K562 (cell line): ENCODE results near the gene PPIA. TPM values are rescaled to one million over a fixed set of nuclear protein-coding genes. Genes with fewer than 3 reads are reported as not detected.
A peak's percentile ranks its signal among the peaks of the same experiment; 100 is the strongest.

ENCODE experiments used
- ATAC-seq: fragments of 200-7000 bp; cut with Tn5 transposase; 3 replicates; pipeline ENCODE4 v1.9.1; 2020; ENCODE audit warnings: moderate library complexity
- BruUV-seq: library from RNA; stranded (reverse); fragments of 400-500 nt; replicated peaks from 2 replicates; lab custom pipeline; 2021; lab: Mats Ljungman, UMichigan
- CTCF ChIA-PET: fragments of 300-600 bp; formaldehyde crosslinking; extraction: SDS; loops from one replicate; lab custom pipeline; 2021; ENCODE audit warnings: low intra/inter-chr PET ratio; lab: Yijun Ruan, JAX
- POLR2A ChIA-PET: fragments of 300-600, 350-650 bp; sonication (Branson Sonifier 250); formaldehyde crosslinking; extraction: SDS; loops from one replicate; lab custom pipeline; 2021; ENCODE audit warnings: antibody characterized with exemption, inconsistent platforms; lab: Yijun Ruan, JAX
- DNase-seq, 4 experiments: peaks; one replicate each; pipeline versions ENCODE4 v3.0.0 to v3.0.0-alpha.2; 2011 to 2018; ENCODE audit warnings: low spot score in 3 of 4, mixed read lengths in 3 of 4; ENCODE audit errors: extremely low read depth in 1 of 4
- FAIRE-seq: peaks from 2 replicates; lab custom pipeline; 2011; peaks lifted over from hg19 to GRCh38; lab: Jason Lieb, UNC
- H2AFZ ChIP-seq: 2 replicates; pipeline ENCODE4 v1.6.0; 2011; ENCODE audit warnings: low read depth, low read length, control low read depth, inconsistent platforms
- H3K27ac ChIP-seq: fragments of 200-600 bp; 3 replicates; pipeline ENCODE4 v1.8.0; 2011; ENCODE audit warnings: low read depth, mild to moderate bottlenecking, control low read depth, inconsistent platforms, low read length, moderate library complexity, mixed read lengths; ENCODE audit errors: extremely low read depth
- H3K27me3 ChIP-seq, 2 experiments: fragments of 300-600 bp in 1 of 2; 2 replicates in 1 of 2; 3 replicates in 1 of 2; pipeline versions ENCODE4 v1.6.0 to v1.8.0; 2011; ENCODE audit warnings: inconsistent platforms in 2 of 2, low read length in 2 of 2, mild to moderate bottlenecking in 1 of 2, mixed read lengths in 1 of 2, moderate library complexity in 1 of 2; ENCODE audit not compliant: control insufficient read depth in 2 of 2, insufficient read depth in 2 of 2
- H3K36me3 ChIP-seq: fragments of 300-600 bp; 3 replicates; pipeline ENCODE4 v1.8.0; 2011; ENCODE audit warnings: mild to moderate bottlenecking, low read length, inconsistent platforms; ENCODE audit not compliant: control insufficient read depth, insufficient read depth
- H3K4me1 ChIP-seq, 2 experiments: fragments of 200-600 bp in 1 of 2; replicated peaks in 1 of 2; 2 replicates in 1 of 2; 3 replicates in 1 of 2; pipeline versions ENCODE4 v1.5.1 to v1.8.0; 2011; ENCODE audit warnings: inconsistent platforms in 2 of 2, low read length in 2 of 2, mild to moderate bottlenecking in 1 of 2, mixed read lengths in 1 of 2, moderate library complexity in 1 of 2; ENCODE audit not compliant: control insufficient read depth in 2 of 2, insufficient read depth in 2 of 2
- H3K4me2 ChIP-seq: 2 replicates; pipeline ENCODE4 v1.6.1; 2011; ENCODE audit warnings: low read length, control low read depth, inconsistent platforms, mixed read lengths; ENCODE audit not compliant: insufficient read depth
- H3K4me3 ChIP-seq: fragments of 200-600 bp; sonication (generic), shearing (Covaris generic); 2 replicates; pipeline ENCODE4 v1.5.1; 2016; ENCODE audit warnings: control low read depth, inconsistent platforms
- H3K79me2 ChIP-seq: fragments of 200-600 bp; 3 replicates; pipeline ENCODE4 v1.8.0; 2011; ENCODE audit warnings: low read length, inconsistent platforms; ENCODE audit not compliant: control insufficient read depth, insufficient read depth
- H3K9ac ChIP-seq, 2 experiments: 2 replicates each; pipeline versions ENCODE4 v1.6.0 to v1.6.1; 2011; ENCODE audit warnings: low read depth in 2 of 2, low read length in 2 of 2, control low read depth in 1 of 2, inconsistent platforms in 1 of 2, mild to moderate bottlenecking in 1 of 2, mixed read lengths in 1 of 2; ENCODE audit not compliant: insufficient read depth in 1 of 2
- H3K9me1 ChIP-seq: one replicate; pipeline ENCODE4 v1.6.0; 2011; ENCODE audit warnings: inconsistent platforms, mild to moderate bottlenecking, low read length, moderate library complexity; ENCODE audit not compliant: control insufficient read depth, insufficient read depth
- H3K9me3 ChIP-seq: replicated peaks from 2 replicates; pipeline ENCODE4 v1.5.1; 2011; ENCODE audit warnings: low read depth, low read length, inconsistent platforms; ENCODE audit not compliant: control insufficient read depth, insufficient read depth
- H4K20me1 ChIP-seq: replicated peaks from 2 replicates; pipeline ENCODE4 v1.6.1; 2011; ENCODE audit warnings: low read length, inconsistent platforms, mixed read lengths; ENCODE audit not compliant: control insufficient read depth, insufficient read depth
- EZH2 ChIP-seq: IDR thresholded peaks from 2 replicates; pipeline ENCODE4 v1.6.1; 2012; ENCODE audit warnings: low read depth, mild to moderate bottlenecking, inconsistent platforms, low read length, borderline replicate concordance
- LCOR ChIP-seq: sonication (generic); formaldehyde crosslinking; IDR thresholded peaks from 2 replicates; pipeline ENCODE4 v1.8.0; 2022; ENCODE audit warnings: mild to moderate bottlenecking, missing genetic modification reagents
- POLR2G ChIP-seq: fragments of 200-400 bp; formaldehyde crosslinking; IDR thresholded peaks from 2 replicates; pipeline ENCODE4 v1.6.1; 2017; ENCODE audit warnings: low read depth, mild to moderate bottlenecking, antibody characterized with exemption, low read length, moderate library complexity
- SMAD4 ChIP-seq: fragments of 250-450 bp; sonication (Bioruptor Pico); conservative IDR thresholded peaks from 2 replicates; pipeline ENCODE4 v1.8.0; 2021; ENCODE audit warnings: inconsistent platforms, mild to moderate bottlenecking, moderate library complexity
- SMARCA5 ChIP-seq: fragments of 450-650 bp; IDR thresholded peaks from 2 replicates; pipeline ENCODE4 v1.6.1; 2016
- SMARCB1 ChIP-seq: IDR thresholded peaks from 2 replicates; pipeline ENCODE4 v1.6.1; 2011; ENCODE audit warnings: improper control_type of control experiment, low read depth; ENCODE audit not compliant: insufficient read length
- SNIP1 ChIP-seq: fragments of 450-650 bp; IDR thresholded peaks from 2 replicates; pipeline ENCODE4 v1.7.1; 2017; ENCODE audit warnings: low read depth, mild to moderate bottlenecking
- SRSF7 ChIP-seq: fragments of 200-400 bp; formaldehyde crosslinking; optimal IDR thresholded peaks from 2 replicates; pipeline ENCODE3; 2017; ENCODE audit warnings: mild to moderate bottlenecking, low read depth, low read length
- ZBED1 ChIP-seq: IDR thresholded peaks from 2 replicates; pipeline ENCODE4 v1.6.1; 2014
- ZNF143 ChIP-seq: sonication (generic); formaldehyde crosslinking; IDR thresholded peaks from 2 replicates; pipeline ENCODE4 v1.9.0; 2022; ENCODE audit warnings: mild to moderate bottlenecking, missing genetic modification reagents
- ZNF3 ChIP-seq: fragments of 250-450 bp; sonication (Bioruptor Pico); IDR thresholded peaks from 2 replicates; pipeline ENCODE4 v1.5.0; 2021; ENCODE audit warnings: mild to moderate bottlenecking, moderate library complexity
- ZNF561 ChIP-seq: fragments of 450-650 bp; formaldehyde crosslinking; conservative IDR thresholded peaks from 2 replicates; pipeline ENCODE4 v1.4.0; 2020; ENCODE audit warnings: mild to moderate bottlenecking, moderate library complexity
- WGBS: fragments of 100-300 bp; shearing (Covaris generic); methylation state at CpG from one replicate; pipeline ENCODE4 v1.1.6; 2016; ENCODE audit warnings: low coverage, mixed read lengths; ENCODE audit not compliant: insufficient coverage; ENCODE audit errors: missing lambda C conversion rate; 5-methylcytosine and 5-hydroxymethylcytosine counted together
- in situ Hi-C: fragments of 300-500 bp; cut with MboI; formaldehyde crosslinking; loops from 4 replicates; pipeline ENCODE4 v1.15.0; 2018; ENCODE audit warnings: inconsistent platforms, mixed read lengths
- intact Hi-C: fragments of 100-400 bp; cut with micrococcal nuclease; formaldehyde crosslinking; loops from 2 replicates; pipeline ENCODE4 v1.14.2; 2022
- polyA plus RNA-seq, 8 experiments: library from polyadenylated mRNA; depleted of rRNA in 4 of 8; stranded (reverse) in 5 of 8; unstranded in 3 of 8; fragments of >200 nt; fragmentation: Nextera tagmentation in 2 of 8; fragmentation: Illumina TruSeq in 1 of 8; extraction: Ambion mirVana in 2 of 8; extraction: Trizol in 1 of 8; gene quantifications; 2 replicates each; pipeline versions ENCODE4 v1.2.1 to v1.2.3, GENCODE V29; 2011 to 2014; ENCODE audit warnings: inconsistent platforms in 1 of 8, missing spikeins in 1 of 8
- total RNA-seq, 7 experiments: library from RNA; depleted of rRNA in 6 of 7; stranded (reverse); fragments of >200 nt in 6 of 7; fragmentation: Illumina TruSeq in 2 of 7; extraction: Trizol in 2 of 7; gene quantifications; 2 replicates each; pipeline versions ENCODE4 v1.2.1 to v1.2.3, GENCODE V29; 2011 to 2021; ENCODE audit warnings: low replicate concordance in 1 of 7
- TF ChIP-seq, protein P1 (sequence below), 2 experiments: fragments of 250-450 bp in 1 of 2; fragments of 450-650 bp in 1 of 2; sonication (Bioruptor Pico) in 1 of 2; IDR thresholded peaks; 2 replicates each; pipeline versions ENCODE4 v1.6.1 to v1.8.0; 2016 to 2021; ENCODE audit warnings: mild to moderate bottlenecking in 2 of 2, moderate library complexity in 2 of 2, missing compliant biosample characterization in 1 of 2, missing genetic modification characterization in 1 of 2
- TF ChIP-seq, protein P2 (sequence below): sonication (generic); formaldehyde crosslinking; IDR thresholded peaks from 2 replicates; pipeline ENCODE4 v1.9.0; 2022; ENCODE audit warnings: mild to moderate bottlenecking, missing genetic modification reagents
- TF ChIP-seq, protein P3 (sequence below): sonication (generic); formaldehyde crosslinking; IDR thresholded peaks from 2 replicates; pipeline ENCODE4 v1.8.0; 2022; ENCODE audit warnings: mild to moderate bottlenecking, missing genetic modification reagents
- TF ChIP-seq, protein P4 (sequence below): fragments of 200-800 bp; sonication (Bioruptor generic); IDR thresholded peaks from 2 replicates; pipeline ENCODE4 v1.6.1; 2017; ENCODE audit warnings: missing genetic modification characterization, missing compliant biosample characterization

The PPIA gene
- total and polyA plus RNA-seq, 9 of the 15 experiments (the other 6 are each of a cell fraction or from before 2014, with no cell fraction given): 2,583 to 7,504 (median 3,973) TPM

DNA sequence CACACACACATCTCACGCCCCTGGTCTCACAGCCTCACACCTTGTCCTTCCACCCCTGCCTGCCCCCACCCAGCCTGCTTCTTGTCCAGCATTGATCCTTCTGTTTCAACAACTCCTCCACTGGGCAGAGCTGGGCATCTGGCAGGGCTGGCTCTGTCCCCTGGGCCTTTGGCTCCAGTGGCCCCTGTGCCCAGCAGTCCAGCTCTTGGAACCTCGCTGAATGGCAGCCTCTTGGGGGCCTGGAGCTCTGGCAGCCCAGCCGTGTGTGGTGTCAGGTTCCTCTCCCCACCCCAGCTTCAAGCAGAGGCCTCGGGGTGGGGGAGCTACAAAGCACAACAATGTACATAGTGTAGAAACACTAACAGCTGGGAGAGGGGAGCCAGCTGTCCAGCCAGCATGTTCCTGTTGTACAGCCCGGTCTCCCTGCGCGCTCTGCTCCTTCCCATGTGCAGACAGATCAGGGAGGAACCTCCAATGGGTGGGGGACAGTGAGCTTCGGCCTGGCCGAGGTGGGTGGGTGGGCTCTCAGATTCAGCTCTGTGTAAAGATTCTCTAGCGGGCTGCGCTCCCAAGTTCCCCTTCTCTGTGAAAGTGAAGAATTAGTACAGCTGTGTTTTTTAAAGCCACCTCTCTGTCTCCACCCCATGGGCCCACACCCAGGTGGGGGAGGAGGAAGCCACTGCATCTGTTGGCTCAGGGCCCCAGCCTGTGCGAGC, 28.4 kb upstream of the PPIA start (continued):
- TF ChIP-seq ZNF3 (CRISPR knock-in tag): no peak
- no peak for TF ChIP-seq LCOR
- no peak for TF ChIP-seq ZBED1
- no peak for TF ChIP-seq ZNF143 (CRISPR knock-in tag)
- TF ChIP-seq, protein P1, sequence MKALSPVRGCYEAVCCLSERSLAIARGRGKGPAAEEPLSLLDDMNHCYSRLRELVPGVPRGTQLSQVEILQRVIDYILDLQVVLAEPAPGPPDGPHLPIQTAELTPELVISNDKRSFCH (CRISPR knock-in tag; IDR thresholded peaks at IDR 0.05): no peak
- TF ChIP-seq, protein P1 (tag; IDR thresholded peaks at IDR 0.05): no peak
- no peak for TF ChIP-seq SMARCA5

DNA sequence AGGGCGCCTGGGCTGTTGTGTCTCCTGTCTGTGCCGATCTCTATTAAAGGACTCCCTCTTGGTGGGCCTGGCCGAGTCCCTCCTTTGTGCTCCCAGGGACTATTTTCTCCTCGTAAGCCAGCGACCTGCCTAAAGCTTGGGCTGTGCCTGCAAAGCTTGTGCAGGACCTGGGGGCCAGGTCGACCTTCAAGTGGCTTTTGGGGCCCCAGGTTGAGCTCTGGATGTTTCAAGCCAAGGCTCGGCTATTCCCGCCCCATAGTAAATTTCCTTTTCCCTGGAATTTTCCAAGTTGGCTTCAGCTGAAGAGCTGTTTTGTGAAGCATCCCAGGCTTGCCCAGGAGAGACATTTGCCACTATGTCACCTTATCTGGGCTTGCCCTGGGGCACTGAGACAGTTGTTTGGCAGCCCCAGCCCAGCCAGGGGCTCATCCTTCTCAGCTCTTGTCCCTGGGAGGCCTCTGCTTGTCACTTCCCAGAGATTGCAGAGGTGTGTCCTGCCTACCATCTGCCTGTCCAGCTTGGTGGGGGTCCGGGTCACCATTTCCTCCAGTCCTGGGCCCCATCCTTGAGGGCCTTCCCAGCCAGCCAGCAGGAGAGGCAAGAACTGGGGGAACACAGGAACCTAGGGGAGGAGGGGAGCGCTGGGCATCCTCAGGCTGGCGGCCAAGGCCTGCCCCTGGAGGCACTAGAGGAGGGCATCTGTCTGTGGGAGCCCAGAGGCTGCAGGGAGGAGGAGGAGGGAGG, 27.7 kb upstream of the PPIA start:
- peaks cover 42% of the 10 kb centered on the region; the same call in 2 of the 3 replicates for H3K36me3 ChIP-seq
- H3K27ac ChIP-seq: 0 out of 3 replicates have a peak overlapping the region, but pooled peaks have one; percentile 21
- H3K9ac ChIP-seq: peak overlapping the region in 1 of 2 experiments; percentile 87; a peak in 2 of 4 replicates
- in situ Hi-C loops: no loop called here
- WGBS: 36% methylated on average over 11 of the region's 11 CpGs
- no peak for FAIRE-seq
- no peaks in the 10 kb centered on the region for H3K9me3 ChIP-seq
- TF ChIP-seq EZH2 (no peak), SNIP1 (no peak), ZNF561 (CRISPR knock-in tag) (no peak), POLR2G (peak; percentile 37; the same call in 1 of the 2 replicates), SMAD4 (CRISPR knock-in tag) (peak; percentile 43; the same call in 1 of the 2 replicates), SMARCB1 (no peak), SRSF7 (no peak)
- TF ChIP-seq, protein P2, sequence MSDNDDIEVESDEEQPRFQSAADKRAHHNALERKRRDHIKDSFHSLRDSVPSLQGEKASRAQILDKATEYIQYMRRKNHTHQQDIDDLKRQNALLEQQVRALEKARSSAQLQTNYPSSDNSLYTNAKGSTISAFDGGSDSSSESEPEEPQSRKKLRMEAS (CRISPR knock-in tag): 0 out of 2 replicates have a peak, but pooled peaks have one; percentile 17
- TF ChIP-seq, protein P3, sequence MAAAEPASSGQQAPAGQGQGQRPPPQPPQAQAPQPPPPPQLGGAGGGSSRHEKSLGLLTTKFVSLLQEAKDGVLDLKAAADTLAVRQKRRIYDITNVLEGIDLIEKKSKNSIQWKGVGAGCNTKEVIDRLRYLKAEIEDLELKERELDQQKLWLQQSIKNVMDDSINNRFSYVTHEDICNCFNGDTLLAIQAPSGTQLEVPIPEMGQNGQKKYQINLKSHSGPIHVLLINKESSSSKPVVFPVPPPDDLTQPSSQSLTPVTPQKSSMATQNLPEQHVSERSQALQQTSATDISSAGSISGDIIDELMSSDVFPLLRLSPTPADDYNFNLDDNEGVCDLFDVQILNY (CRISPR knock-in tag): no peak
- TF ChIP-seq, protein P4, sequence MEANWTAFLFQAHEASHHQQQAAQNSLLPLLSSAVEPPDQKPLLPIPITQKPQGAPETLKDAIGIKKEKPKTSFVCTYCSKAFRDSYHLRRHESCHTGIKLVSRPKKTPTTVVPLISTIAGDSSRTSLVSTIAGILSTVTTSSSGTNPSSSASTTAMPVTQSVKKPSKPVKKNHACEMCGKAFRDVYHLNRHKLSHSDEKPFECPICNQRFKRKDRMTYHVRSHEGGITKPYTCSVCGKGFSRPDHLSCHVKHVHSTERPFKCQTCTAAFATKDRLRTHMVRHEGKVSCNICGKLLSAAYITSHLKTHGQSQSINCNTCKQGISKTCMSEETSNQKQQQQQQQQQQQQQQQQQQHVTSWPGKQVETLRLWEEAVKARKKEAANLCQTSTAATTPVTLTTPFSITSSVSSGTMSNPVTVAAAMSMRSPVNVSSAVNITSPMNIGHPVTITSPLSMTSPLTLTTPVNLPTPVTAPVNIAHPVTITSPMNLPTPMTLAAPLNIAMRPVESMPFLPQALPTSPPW (CRISPR knock-in tag): 0 out of 2 replicates have a peak, but pooled peaks have one; percentile 2
- TF ChIP-seq, all 486 proteins: peak for 4
- H2AFZ ChIP-seq: 0 out of 2 replicates have a peak overlapping the region, but pooled peaks have one; percentile 14
- intact Hi-C loops: no loop called here
- ChIA-PET POLR2A (interaction anchor here (1.1 to 3.0 kb wide), 3 partner anchors 29 to 126 kb away, joined by 3 to 14 read pairs (median 6); partner anchors contain the start of gene H2AZ2), CTCF (no interaction called here)
- H3K4me3 ChIP-seq: no peak overlapping the region
- peak overlapping the region; percentile 29 for H3K4me2 ChIP-seq
- DNase-seq: no peak
- no TSS peak for BruUV-seq
- peak; percentile 4; the same call in 2 of the 3 replicates for ATAC-seq
- H4K20me1 ChIP-seq: no peaks in the 10 kb centered on the region
- peaks cover 5% of the 10 kb centered on the region for H3K9me1 ChIP-seq
- H3K27me3 ChIP-seq: no peaks in the 10 kb centered on the region
- no peaks in the 10 kb centered on the region for H3K79me2 ChIP-seq
- H3K4me1 ChIP-seq: peaks cover 14 to 34% of the 10 kb centered on the region in 2 experiments
